ENCODE results near the gene OR2A42.
"Not testable (repeated sequence)": the region's sequence is repeated elsewhere in the genome, so short reads cannot be mapped to it uniquely, and the experiment has no call there.

DNA sequence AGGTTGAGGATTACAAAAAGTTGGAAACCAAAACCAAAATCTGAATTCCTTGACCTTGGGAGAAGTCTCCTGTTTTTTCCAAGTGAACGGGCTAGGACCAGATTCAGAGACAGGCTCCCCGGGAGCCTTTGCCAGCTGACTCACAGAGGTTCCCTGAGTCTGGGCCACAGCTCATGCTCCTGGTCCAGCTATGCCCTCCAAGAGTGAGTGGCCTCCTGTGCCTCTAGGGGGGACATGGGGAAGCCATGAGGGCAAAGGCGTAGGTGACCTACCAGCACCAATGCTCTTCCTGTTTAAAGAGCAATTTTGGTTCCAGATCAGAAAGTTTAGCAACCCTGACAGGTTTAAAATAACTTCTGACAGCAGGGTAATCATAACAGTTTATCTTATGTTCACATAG is 10.6 kb downstream of the OR2A42 start:
- TF ChIP-seq, protein P1, sequence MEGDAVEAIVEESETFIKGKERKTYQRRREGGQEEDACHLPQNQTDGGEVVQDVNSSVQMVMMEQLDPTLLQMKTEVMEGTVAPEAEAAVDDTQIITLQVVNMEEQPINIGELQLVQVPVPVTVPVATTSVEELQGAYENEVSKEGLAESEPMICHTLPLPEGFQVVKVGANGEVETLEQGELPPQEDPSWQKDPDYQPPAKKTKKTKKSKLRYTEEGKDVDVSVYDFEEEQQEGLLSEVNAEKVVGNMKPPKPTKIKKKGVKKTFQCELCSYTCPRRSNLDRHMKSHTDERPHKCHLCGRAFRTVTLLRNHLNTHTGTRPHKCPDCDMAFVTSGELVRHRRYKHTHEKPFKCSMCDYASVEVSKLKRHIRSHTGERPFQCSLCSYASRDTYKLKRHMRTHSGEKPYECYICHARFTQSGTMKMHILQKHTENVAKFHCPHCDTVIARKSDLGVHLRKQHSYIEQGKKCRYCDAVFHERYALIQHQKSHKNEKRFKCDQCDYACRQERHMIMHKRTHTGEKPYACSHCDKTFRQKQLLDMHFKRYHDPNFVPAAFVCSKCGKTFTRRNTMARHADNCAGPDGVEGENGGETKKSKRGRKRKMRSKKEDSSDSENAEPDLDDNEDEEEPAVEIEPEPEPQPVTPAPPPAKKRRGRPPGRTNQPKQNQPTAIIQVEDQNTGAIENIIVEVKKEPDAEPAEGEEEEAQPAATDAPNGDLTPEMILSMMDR (IDR thresholded peaks at IDR 0.05): not testable (repeated sequence)
- not testable (repeated sequence) for TF ChIP-seq ZC3H11A (IDR thresholded peaks at IDR 0.05); HDAC2 (IDR thresholded peaks at IDR 0.05); POLR2A (IDR thresholded peaks at IDR 0.05; ENCODE audit: low read length); MYC (IDR thresholded peaks at IDR 0.05; ENCODE audit: borderline replicate concordance, low read length); EP300 (IDR thresholded peaks at IDR 0.05); NR3C1 (IDR thresholded peaks at IDR 0.05); CHD4 (IDR thresholded peaks at IDR 0.05; ENCODE audit: borderline replicate concordance)
